ENCODE data around the gene TIMM10.

Gene TIMM10

GRCh38 chr11:57515332-57516060, 15.1 kb downstream of the TIMM10 start, which contains the start of gene SLC43A1:
Gene SLC43A1 (minus strand): TSS chr11:57515702. CDS start chr11:57514111, 1,591 bp downstream.
- H3K9me3 ChIP-seq (ENCODE audit: control insufficient read depth, insufficient read depth, low read length), result no peaks in the 10 kb centered on the region
- WGBS (ENCODE audit: insufficient coverage, insufficient read length), result no CpG with 5 or more reads among the region's 66 CpGs
- no peak for DNase-seq (ENCODE audit: low read depth, low spot score)
- H3K4me1 ChIP-seq (ENCODE audit: control insufficient read depth, insufficient read depth, low read length), result peaks cover 1% of the 10 kb centered on the region; the same call in 1 of the 2 replicates
- H3K36me3 ChIP-seq (ENCODE audit: control insufficient read depth, insufficient read depth, low read length), result no peaks in the 10 kb centered on the region
- H3K4me3 ChIP-seq (ENCODE audit: low read length), result peak within 1 kb of the TSS; percentile 64; the same call in 1 of the 2 replicates
- H3K27me3 ChIP-seq (ENCODE audit: control insufficient read depth, insufficient read depth, low read length), result peaks cover 3% of the 10 kb centered on the region; the same call in 1 of the 2 replicates
- no peak within 1 kb of the TSS for H3K27ac ChIP-seq (ENCODE audit: low read length)

DNA sequence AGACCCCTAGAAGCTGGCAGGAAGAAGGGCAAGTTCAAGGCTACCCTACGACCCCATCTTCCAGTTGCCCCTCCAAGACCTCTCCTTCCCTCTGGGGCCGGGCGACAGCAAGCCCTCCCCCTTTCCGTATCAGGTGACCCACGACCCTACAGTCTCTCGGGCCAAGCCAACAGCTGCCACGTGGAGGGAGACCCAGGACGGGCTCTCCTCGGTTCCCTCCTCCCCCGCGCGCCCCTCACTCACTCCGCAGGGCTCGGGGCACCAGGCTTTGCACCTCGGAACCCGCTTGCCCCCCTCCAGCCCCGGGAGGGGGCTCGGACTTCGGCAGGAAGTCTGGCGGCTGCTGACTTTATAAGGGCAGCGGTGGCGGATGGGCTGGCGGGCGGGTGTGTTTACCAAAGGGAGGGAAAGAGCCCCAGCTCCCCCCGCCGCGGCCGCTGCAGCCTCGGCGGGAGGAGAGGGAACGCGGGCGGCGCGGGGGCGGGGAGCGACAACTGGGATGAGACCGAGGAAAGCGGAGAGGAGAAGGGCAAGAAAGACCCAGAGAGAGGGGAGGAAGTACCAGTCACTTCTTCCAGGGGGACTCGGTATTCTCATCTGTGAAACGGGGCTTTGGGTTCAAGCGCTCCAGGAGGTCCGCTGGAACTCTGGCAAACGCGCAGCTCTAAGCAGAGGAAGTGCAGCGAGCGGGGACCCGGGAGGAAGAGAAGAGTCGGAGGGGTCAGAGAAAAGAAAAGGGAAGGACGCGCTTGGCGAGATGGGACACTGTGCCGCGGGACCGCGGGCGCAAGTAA, 15.8 kb downstream of the TIMM10 start:
- Histone ChIP-seq H3K36me3 (ENCODE audit: control insufficient read depth, insufficient read depth, low read length) (no peaks in the 10 kb centered on the region), H3K4me3 (ENCODE audit: low read length) (peak overlapping the region; percentile 64; the same call in 1 of the 2 replicates), H3K4me1 (ENCODE audit: control insufficient read depth, insufficient read depth, low read length) (peaks cover 1% of the 10 kb centered on the region; the same call in 1 of the 2 replicates), H3K27me3 (ENCODE audit: control insufficient read depth, insufficient read depth, low read length) (peaks cover 3% of the 10 kb centered on the region; the same call in 1 of the 2 replicates), H3K27ac (ENCODE audit: low read length) (no peak overlapping the region), H3K9me3 (ENCODE audit: control insufficient read depth, insufficient read depth, low read length) (no peaks in the 10 kb centered on the region)
- WGBS (ENCODE audit: insufficient coverage, insufficient read length), result no CpG with 5 or more reads among the region's 57 CpGs
- no peak for DNase-seq (ENCODE audit: low read depth, low spot score)

DNA sequence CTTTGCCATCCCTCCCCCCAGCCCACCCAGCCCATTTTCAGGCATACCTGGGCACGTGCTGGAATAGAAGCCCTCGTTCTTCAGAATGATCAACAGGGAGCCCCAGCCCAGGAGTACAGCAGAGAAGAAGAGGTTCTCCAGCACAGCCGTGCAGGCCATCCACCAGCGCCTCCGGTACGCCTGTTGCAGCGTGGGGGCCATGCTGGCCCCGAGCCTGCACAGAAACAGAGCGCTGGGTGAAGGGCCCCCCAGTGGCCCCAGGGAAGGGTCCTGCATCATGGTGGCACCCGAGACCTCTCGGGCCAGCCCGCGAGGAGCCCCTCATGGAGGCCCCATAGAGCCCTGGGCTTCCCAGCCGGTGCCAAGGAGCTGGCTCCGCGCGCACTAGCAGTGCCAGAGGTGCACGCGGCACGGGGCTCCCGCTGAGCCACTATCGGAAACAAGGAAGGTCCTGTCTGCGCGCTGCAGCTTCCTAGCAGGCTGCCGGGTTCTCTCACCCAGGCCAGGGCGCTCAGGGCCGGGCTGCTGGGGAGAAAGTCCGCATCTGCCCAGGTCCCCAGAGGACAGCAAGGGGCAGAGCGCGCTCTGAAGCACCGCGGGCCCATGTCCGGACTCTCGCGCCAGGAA, 16.5 kb downstream of the TIMM10 start:
- Histone ChIP-seq H3K36me3 (ENCODE audit: control insufficient read depth, insufficient read depth, low read length) (no peaks in the 10 kb centered on the region), H3K9me3 (ENCODE audit: control insufficient read depth, insufficient read depth, low read length) (no peaks in the 10 kb centered on the region), H3K27ac (ENCODE audit: low read length) (no peak overlapping the region), H3K27me3 (ENCODE audit: control insufficient read depth, insufficient read depth, low read length) (peaks cover 3% of the 10 kb centered on the region; the same call in 1 of the 2 replicates), H3K4me1 (ENCODE audit: control insufficient read depth, insufficient read depth, low read length) (peaks cover 1% of the 10 kb centered on the region; the same call in 1 of the 2 replicates), H3K4me3 (ENCODE audit: low read length) (peak overlapping the region; percentile 64; the same call in 1 of the 2 replicates)
- DNase-seq (ENCODE audit: low read depth, low spot score), result no peak
- WGBS (ENCODE audit: insufficient coverage, insufficient read length), result no CpG with 5 or more reads among the region's 35 CpGs

GRCh38 chr11:57513452-57513795, 17.1 kb downstream of the TIMM10 start:
- DNase-seq (ENCODE audit: low read depth, low spot score), result no peak
- Histone ChIP-seq H3K27me3 (ENCODE audit: control insufficient read depth, insufficient read depth, low read length) (peaks cover 3% of the 10 kb centered on the region; the same call in 1 of the 2 replicates), H3K4me3 (ENCODE audit: low read length) (no peak overlapping the region; the same call in 1 of the 2 replicates), H3K9me3 (ENCODE audit: control insufficient read depth, insufficient read depth, low read length) (no peaks in the 10 kb centered on the region), H3K36me3 (ENCODE audit: control insufficient read depth, insufficient read depth, low read length) (no peaks in the 10 kb centered on the region), H3K27ac (ENCODE audit: low read length) (no peak overlapping the region), H3K4me1 (ENCODE audit: control insufficient read depth, insufficient read depth, low read length) (peaks cover 1% of the 10 kb centered on the region; the same call in 1 of the 2 replicates)
- no CpG with 5 or more reads among the region's 1 CpG for WGBS (ENCODE audit: insufficient coverage, insufficient read length)

GRCh38 chr11:57512646-57513451, 17.7 kb downstream of the TIMM10 start:
- no peak overlapping the region for H3K4me3 ChIP-seq (ENCODE audit: low read length)
- peaks cover 3% of the 10 kb centered on the region; the same call in 1 of the 2 replicates for H3K27me3 ChIP-seq (ENCODE audit: control insufficient read depth, insufficient read depth, low read length)
- H3K4me1 ChIP-seq (ENCODE audit: control insufficient read depth, insufficient read depth, low read length), result peaks cover 1% of the 10 kb centered on the region; the same call in 1 of the 2 replicates
- no peaks in the 10 kb centered on the region for H3K9me3 ChIP-seq (ENCODE audit: control insufficient read depth, insufficient read depth, low read length)
- WGBS (ENCODE audit: insufficient coverage, insufficient read length), result no CpG with 5 or more reads among the region's 12 CpGs
- DNase-seq (ENCODE audit: low read depth, low spot score), result no peak
- no peak overlapping the region for H3K27ac ChIP-seq (ENCODE audit: low read length)
- no peaks in the 10 kb centered on the region for H3K36me3 ChIP-seq (ENCODE audit: control insufficient read depth, insufficient read depth, low read length)

DNA sequence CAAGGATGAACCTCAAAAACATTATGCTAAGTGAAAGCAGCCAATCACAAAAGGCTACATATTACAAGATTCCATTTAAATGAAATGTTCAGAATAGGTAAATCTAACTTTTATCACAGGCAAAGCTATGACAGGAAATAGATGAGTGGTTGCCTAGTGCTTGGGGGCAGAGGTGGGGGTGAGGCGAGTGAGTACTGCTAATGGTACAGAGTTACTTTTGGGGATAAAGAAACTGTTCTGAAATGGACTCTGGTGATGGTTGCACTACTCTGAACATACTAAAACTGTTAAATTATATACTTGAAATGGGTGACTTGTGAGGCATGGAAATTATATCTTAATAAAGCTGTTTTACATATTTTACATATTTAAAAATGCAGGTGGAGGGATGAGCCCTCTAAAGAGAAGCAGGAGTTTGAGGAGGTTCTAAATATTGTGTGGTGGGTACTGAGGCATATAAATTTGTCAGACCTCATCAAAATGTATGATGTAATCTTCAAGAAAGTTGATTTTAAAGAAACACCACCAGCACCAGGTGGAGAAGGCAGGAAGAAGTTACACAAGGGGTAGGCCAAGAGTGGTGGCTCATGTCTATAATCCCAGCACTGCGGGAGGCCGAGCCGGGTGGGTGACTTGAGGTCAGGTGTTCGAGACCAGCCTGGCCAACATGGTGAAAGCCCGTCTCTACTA, 18.7 kb downstream of the TIMM10 start:
- Histone ChIP-seq H3K36me3 (ENCODE audit: control insufficient read depth, insufficient read depth, low read length) (no peaks in the 10 kb centered on the region), H3K4me3 (ENCODE audit: low read length) (no peak overlapping the region), H3K27me3 (ENCODE audit: control insufficient read depth, insufficient read depth, low read length) (peaks cover 3% of the 10 kb centered on the region; the same call in 1 of the 2 replicates), H3K4me1 (ENCODE audit: control insufficient read depth, insufficient read depth, low read length) (peaks cover 1% of the 10 kb centered on the region; the same call in 1 of the 2 replicates), H3K27ac (ENCODE audit: low read length) (no peak overlapping the region), H3K9me3 (ENCODE audit: control insufficient read depth, insufficient read depth, low read length) (no peaks in the 10 kb centered on the region)
- WGBS (ENCODE audit: insufficient coverage, insufficient read length), result no CpG with 5 or more reads among the region's 6 CpGs
- DNase-seq (ENCODE audit: low read depth, low spot score), result no peak

GRCh38 chr11:57508341-57509170, 22.0 kb downstream of the TIMM10 start:
- no peak overlapping the region for H3K27ac ChIP-seq (ENCODE audit: low read length)
- no CpG with 5 or more reads among the region's 7 CpGs for WGBS (ENCODE audit: insufficient coverage, insufficient read length)
- H3K9me3 ChIP-seq (ENCODE audit: control insufficient read depth, insufficient read depth, low read length), result no peaks in the 10 kb centered on the region
- no peaks in the 10 kb centered on the region for H3K4me1 ChIP-seq (ENCODE audit: control insufficient read depth, insufficient read depth, low read length)
- H3K27me3 ChIP-seq (ENCODE audit: control insufficient read depth, insufficient read depth, low read length), result no peaks in the 10 kb centered on the region
- no peaks in the 10 kb centered on the region for H3K36me3 ChIP-seq (ENCODE audit: control insufficient read depth, insufficient read depth, low read length)
- no peak for DNase-seq (ENCODE audit: low read depth, low spot score)
- no peak overlapping the region for H3K4me3 ChIP-seq (ENCODE audit: low read length)

DNA sequence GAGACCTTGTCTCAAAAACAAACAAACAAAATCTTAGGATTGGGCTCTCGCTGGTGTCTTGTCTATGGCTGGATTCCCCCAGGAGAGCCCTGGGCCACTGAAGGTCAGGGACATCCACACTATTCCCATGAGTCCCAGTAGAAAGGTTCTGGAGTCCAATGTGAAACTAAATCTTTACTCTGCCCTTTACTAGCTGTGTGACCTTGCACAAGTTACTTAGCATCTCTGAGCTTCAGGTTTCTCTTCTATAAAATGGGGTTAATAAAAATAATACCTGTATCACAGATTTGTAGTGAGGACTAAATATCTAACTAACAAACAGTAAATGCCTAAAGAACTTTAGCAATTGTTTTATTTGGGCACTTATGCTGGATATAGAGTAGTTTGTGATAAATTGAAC, 24.0 kb downstream of the TIMM10 start:
- Histone ChIP-seq H3K4me1 (ENCODE audit: control insufficient read depth, insufficient read depth, low read length) (no peaks in the 10 kb centered on the region), H3K4me3 (ENCODE audit: low read length) (no peak overlapping the region), H3K9me3 (ENCODE audit: control insufficient read depth, insufficient read depth, low read length) (no peaks in the 10 kb centered on the region), H3K27ac (ENCODE audit: low read length) (no peak overlapping the region), H3K36me3 (ENCODE audit: control insufficient read depth, insufficient read depth, low read length) (no peaks in the 10 kb centered on the region), H3K27me3 (ENCODE audit: control insufficient read depth, insufficient read depth, low read length) (no peaks in the 10 kb centered on the region)
- DNase-seq (ENCODE audit: low read depth, low spot score), result no peak
- no CpG with 5 or more reads among the region's 1 CpG for WGBS (ENCODE audit: insufficient coverage, insufficient read length)

- no peak overlapping the region for H3K4me3 ChIP-seq (ENCODE audit: low read length)
- H3K27me3 ChIP-seq (ENCODE audit: control insufficient read depth, insufficient read depth, low read length), result no peaks in the 10 kb centered on the region
- H3K27ac ChIP-seq (ENCODE audit: low read length), result no peak overlapping the region
- no CpG with 5 or more reads among the region's 4 CpGs for WGBS (ENCODE audit: insufficient coverage, insufficient read length)
- H3K4me1 ChIP-seq (ENCODE audit: control insufficient read depth, insufficient read depth, low read length), result peaks cover 10% of the 10 kb centered on the region
- H3K36me3 ChIP-seq (ENCODE audit: control insufficient read depth, insufficient read depth, low read length), result 0 out of 2 replicates have a peak, but pooled peaks cover 4% of the 10 kb centered on the region
- no peak for DNase-seq (ENCODE audit: low read depth, low spot score)
- no peaks in the 10 kb centered on the region for H3K9me3 ChIP-seq (ENCODE audit: control insufficient read depth, insufficient read depth, low read length)
Measured at GRCh38 chr11:57504511-57504910, 26.0 kb downstream of the TIMM10 start.
